Heart left ventricle (tissue), 16 donors: ENCODE data around the gene SNIP1. TPM values are rescaled to one million over a fixed set of nuclear protein-coding genes. Genes with fewer than 3 reads are reported as not detected.
A peak's percentile ranks its signal among the peaks of the same experiment; 100 is the strongest.

ENCODE experiments used
- ATAC-seq, 4 donors: fragments of 200-7000 bp; cut with Tn5 transposase; one replicate each; pipeline ENCODE4 v1.9.1; 2020 to 2022; ENCODE audit warnings: moderate library complexity in 4 of 4, mild to moderate bottlenecking in 3 of 4, moderate number of reproducible peaks in 1 of 4
- DNase-seq, 5 donors: peaks; one replicate each; pipeline ENCODE4 v3.0.0-alpha.2; 2020
- H3K27ac ChIP-seq, 12 donors: fragments of 200-600 bp; sonication (generic) in 4 of 12; one replicate each; pipeline versions ENCODE4 v1.5.0 to v1.8.0; 2016 to 2022; ENCODE audit warnings: mild to moderate bottlenecking in 2 of 12
- H3K27me3 ChIP-seq, 9 donors: fragments of 200-600 bp; sonication (generic) in 2 of 9; one replicate each; pipeline versions ENCODE4 v1.5.1 to v1.8.0; 2016 to 2022; ENCODE audit warnings: mild to moderate bottlenecking in 3 of 9
- H3K36me3 ChIP-seq, 9 donors: fragments of 200-600 bp; sonication (generic) in 2 of 9; one replicate each; pipeline versions ENCODE4 v1.5.0 to v1.8.0; 2018 to 2022; ENCODE audit warnings: mild to moderate bottlenecking in 2 of 9
- H3K4me1 ChIP-seq, 12 donors: fragments of 200-600 bp; sonication (generic) in 4 of 12; one replicate each; pipeline versions ENCODE4 v1.5.0 to v1.8.0; 2016 to 2022; ENCODE audit warnings: mild to moderate bottlenecking in 3 of 12
- H3K4me3 ChIP-seq, 12 donors: fragments of 200-600 bp; sonication (generic) in 4 of 12; one replicate each; pipeline versions ENCODE4 v1.5.0 to v1.8.0; 2017 to 2022; ENCODE audit warnings: mild to moderate bottlenecking in 9 of 12, moderate library complexity in 4 of 12
- H3K9me3 ChIP-seq, 12 donors: fragments of 200-600 bp; sonication (generic) in 4 of 12; one replicate each; pipeline versions ENCODE4 v1.5.0 to v1.8.0; 2016 to 2022; ENCODE audit warnings: mild to moderate bottlenecking in 1 of 12
- CTCF ChIP-seq, 12 donors: fragments of 200-600 bp; sonication (generic) in 4 of 12; IDR thresholded peaks; one replicate each; pipeline versions ENCODE4 v1.5.0 to v1.8.0; 2018 to 2022; ENCODE audit warnings: antibody characterized with exemption in 12 of 12, mild to moderate bottlenecking in 5 of 12
- POLR2A ChIP-seq, 2 donors: fragments of 450-650 bp; IDR thresholded peaks; one replicate each; pipeline ENCODE4 v1.6.1; 2017; ENCODE audit warnings: antibody characterized with exemption in 2 of 2, mild to moderate bottlenecking in 2 of 2, moderate library complexity in 2 of 2
- WGBS, 4 donors: extraction: QIAGEN DNeasy Blood & Tissue Kit in 2 of 4; methylation state at CpG; one replicate each; pipeline versions ENCODE4 v1.1.5 to v1.1.7; 2013 to 2018; 5-methylcytosine and 5-hydroxymethylcytosine counted together
- intact Hi-C, 10 donors: fragments of 100-400 bp; cut with DNase I; formaldehyde crosslinking; loops; one replicate each; pipeline versions ENCODE4 v1.11.1 to v1.14.2; 2022
- polyA plus RNA-seq, 2 donors: library from polyadenylated mRNA; stranded (reverse); fragments of 200-250 nt; gene quantifications; one replicate each; pipeline ENCODE4 v1.2.3, GENCODE V29; 2013
- total RNA-seq, 9 donors: library from RNA; depleted of rRNA in 2 of 9; stranded (reverse); fragments of >200 nt in 2 of 9; fragmentation: NEBNext Ultra II Directional in 3 of 9; extraction: Animal tissue kit (Norgen Biotek cat#: 25700) in 3 of 9; gene quantifications; one replicate each; pipeline versions ENCODE4 v1.1.0 to v1.2.4, GENCODE V29; 2016 to 2023
- donor health status: ischemic (EF 13 %, LVEDD 7.1; RV severe dilation, severe dysfunction).
- donor health status: healthy with polysubstance abuse.
- donor health status: DM: no; HTN: yes; CAD: no.
- donor health status: DM: no; HTN: no; CAD: no.
- donor health status: ischemic (EF 25% LVEDD 6.9; RV normal size, moderate dysfunction).
- donor health status: ischemic (EF 25% LVEDD 5.7; RV mildly dilated, moderate dysfunction).
- donor health status: healthy.
- donor health status: DM: yes; HTN: yes; CAD: no.
- donor health status: ischemic (EF 35%, LVEDD 5.7; RV mildly dilated, moderate dysfunction).
- donor health status: nonischemic (EF 11% LVEDD 7.7; RV severe dilation, severe dysfunction).
- donor health status: DM: yes; HTN: yes; CAD: no.
- donor health status: PGD.
- donor health status: ischemic (EF 29% LVEDD 5.4; RV normal size, mild dysfunction).
- donor health status: nonischemic (EF 23%, LVEDD 6.1; RV moderate dilation, normal function).

The SNIP1 gene
- total and polyA plus RNA-seq, 11 donors = 3.0 to 11.2 (median 8.1) TPM

- ATAC-seq = no peak
- Histone ChIP-seq H3K9me3 (no peaks in the 10 kb centered on the region), H3K27ac (no peak overlapping the region), H3K4me3 (no peak overlapping the region), H3K4me1 (peaks cover 0 to 19% (median 12%) of the 10 kb centered on the region in 12 donors), H3K36me3 (peaks cover 0 to 12% (median 5%) of the 10 kb centered on the region in 9 donors), H3K27me3 (no peaks in the 10 kb centered on the region)
- 82 to 90% (median 87%) methylated on average over 2 to 7 of the region's 7 CpGs for WGBS, 4 donors
- intact Hi-C loops = loop anchor here in 1 of 10 donors (5.0 kb wide), 1 partner anchor 33 kb away; no protein-coding TSS in a partner anchor
- TF ChIP-seq CTCF (IDR thresholded peaks at IDR 0.05) (no peak), POLR2A (IDR thresholded peaks at IDR 0.05) (no peak)
- no peak for DNase-seq
Observed at GRCh38 chr1:37559080-37559479, 5.0 kb upstream of the SNIP1 start.

GRCh38 chr1:37558411-37558810 is 4.3 kb upstream of the SNIP1 start:
- DNase-seq (no peak), ATAC-seq (no peak)
- Histone ChIP-seq H3K9me3 (no peaks in the 10 kb centered on the region), H3K27ac (no peak overlapping the region), H3K36me3 (peaks cover 0 to 12% (median 1%) of the 10 kb centered on the region in 9 donors), H3K27me3 (no peaks in the 10 kb centered on the region), H3K4me3 (no peak overlapping the region), H3K4me1 (peaks cover 0 to 21% (median 13%) of the 10 kb centered on the region in 12 donors)
- 49 to 65% (median 57%) methylated on average over 1 of the region's 1 CpG for WGBS, 4 donors
- TF ChIP-seq POLR2A (IDR thresholded peaks at IDR 0.05) (no peak), CTCF (IDR thresholded peaks at IDR 0.05) (no peak)
- intact Hi-C loops = loop anchor here in 1 of 10 donors (5.0 kb wide), 1 partner anchor 34 kb away; no protein-coding TSS in a partner anchor

GRCh38 chr1:37557402-37557801 is 3.3 kb upstream of the SNIP1 start:
- peaks cover 0 to 11% (median 2%) of the 10 kb centered on the region in 9 donors for H3K36me3 ChIP-seq
- H3K9me3 ChIP-seq = no peaks in the 10 kb centered on the region
- TF ChIP-seq CTCF (IDR thresholded peaks at IDR 0.05) (no peak), POLR2A (IDR thresholded peaks at IDR 0.05) (no peak)
- no peak for ATAC-seq
- H3K4me3 ChIP-seq = peak overlapping the region in 7 of 12 donors; percentile 37 to 60 (median 43)
- H3K27me3 ChIP-seq = no peaks in the 10 kb centered on the region
- peak overlapping the region in 5 of 12 donors; percentile 28 to 75 (median 67) for H3K27ac ChIP-seq
- WGBS, 4 donors = 71 to 89% (median 79%) methylated on average over 3 of the region's 3 CpGs
- H3K4me1 ChIP-seq = peaks cover 6 to 31% (median 23%) of the 10 kb centered on the region in 12 donors
- intact Hi-C loops = loop anchor here in 1 of 10 donors (5.0 kb wide), 1 partner anchor 35 kb away; no protein-coding TSS in a partner anchor
- no peak for DNase-seq

GRCh38 chr1:37556712-37557196 is 2.7 kb upstream of the SNIP1 start, which contains the start of gene DNALI1:
Gene DNALI1 (plus strand): TSS chr1:37556940. CDS start chr1:37556995, 55 bp downstream.
- Histone ChIP-seq H3K9me3 (no peaks in the 10 kb centered on the region), H3K4me3 (peak within 1 kb of the TSS in 10 of 12 donors; percentile 29 to 60 (median 42)), H3K27ac (peak within 1 kb of the TSS in 6 of 12 donors; percentile 6 to 75 (median 59)), H3K4me1 (peaks cover 6 to 37% (median 26%) of the 10 kb centered on the region in 12 donors), H3K36me3 (peaks cover 0 to 11% (median 8%) of the 10 kb centered on the region in 9 donors), H3K27me3 (no peaks in the 10 kb centered on the region)
- ATAC-seq (peak; percentile 59 to 90 (median 86)), DNase-seq (peak; percentile 78 to 89 (median 86))
- intact Hi-C loops = loop anchor here in 1 of 10 donors (5.0 kb wide), 1 partner anchor 36 kb away; no protein-coding TSS in a partner anchor
- TF ChIP-seq CTCF (IDR thresholded peaks at IDR 0.05) = no peak
- 3 to 10% (median 7%) methylated on average over 29 to 31 of the region's 31 CpGs for WGBS, 4 donors
